Osteoblast (primary cell): Measurements from ENCODE around the gene PRAF2. TPM values are rescaled to one million over a fixed set of nuclear protein-coding genes. Genes with fewer than 3 reads are reported as not detected.
A peak's percentile ranks its signal among the peaks of the same experiment; 100 is the strongest.

ENCODE experiments used
- DNase-seq: peaks from one replicate; pipeline ENCODE4 v3.0.0; 2011; ENCODE audit warnings: low spot score, mixed read lengths; ENCODE audit not compliant: insufficient read length; ENCODE audit errors: missing footprints
- H2AFZ ChIP-seq: 2 replicates; pipeline ENCODE4 v1.6.0; 2011; ENCODE audit warnings: mild to moderate bottlenecking, low read length
- H3K27ac ChIP-seq: 2 replicates; pipeline ENCODE4 v1.5.1; 2011; ENCODE audit warnings: mild to moderate bottlenecking, low read depth, low read length, moderate library complexity
- H3K27me3 ChIP-seq: 2 replicates; pipeline ENCODE4 v1.6.0; 2012; ENCODE audit warnings: mild to moderate bottlenecking, control low read depth, inconsistent platforms, low read length, moderate library complexity; ENCODE audit not compliant: insufficient read depth
- H3K36me3 ChIP-seq: 2 replicates; pipeline ENCODE4 v1.5.1; 2011; ENCODE audit warnings: mild to moderate bottlenecking, low read length, control low read depth, moderate library complexity; ENCODE audit not compliant: insufficient read depth
- H3K4me1 ChIP-seq: 2 replicates; pipeline ENCODE4 v1.5.1; 2011; ENCODE audit warnings: mild to moderate bottlenecking, low read length, control low read depth, moderate library complexity; ENCODE audit not compliant: insufficient read depth
- H3K4me2 ChIP-seq: 2 replicates; pipeline ENCODE4 v1.6.0; 2011; ENCODE audit warnings: mild to moderate bottlenecking, low read length; ENCODE audit not compliant: insufficient read depth
- H3K4me3 ChIP-seq: fragments of 200-600 bp; sonication (generic); 3 replicates; pipeline ENCODE4 v1.5.1; 2012; ENCODE audit warnings: mild to moderate bottlenecking, low read length, inconsistent platforms; ENCODE audit not compliant: insufficient read depth
- H3K79me2 ChIP-seq: 2 replicates; pipeline ENCODE4 v1.6.0; 2012; ENCODE audit warnings: mild to moderate bottlenecking, low read length, control low read depth, inconsistent platforms; ENCODE audit not compliant: insufficient read depth
- H3K9me3 ChIP-seq: 2 replicates; pipeline ENCODE4 v1.5.1; 2011; ENCODE audit warnings: low read depth, low read length, control low read depth
- H4K20me1 ChIP-seq: 2 replicates; pipeline ENCODE4 v1.6.0; 2012; ENCODE audit warnings: mild to moderate bottlenecking, low read length, control low read depth; ENCODE audit not compliant: insufficient read depth
- CTCF ChIP-seq: IDR thresholded peaks from 2 replicates; pipeline ENCODE4 v1.5.1; 2011; ENCODE audit warnings: mild to moderate bottlenecking, low read depth, low read length, moderate library complexity; ENCODE audit errors: extremely low read depth
- total RNA-seq: library from RNA; depleted of rRNA; stranded (reverse); fragments of >200 nt; gene quantifications from 2 replicates; pipeline ENCODE4 v1.2.3, GENCODE V29; 2012

The PRAF2 gene
- total RNA-seq, 1 donor, result 12.3 TPM

DNA sequence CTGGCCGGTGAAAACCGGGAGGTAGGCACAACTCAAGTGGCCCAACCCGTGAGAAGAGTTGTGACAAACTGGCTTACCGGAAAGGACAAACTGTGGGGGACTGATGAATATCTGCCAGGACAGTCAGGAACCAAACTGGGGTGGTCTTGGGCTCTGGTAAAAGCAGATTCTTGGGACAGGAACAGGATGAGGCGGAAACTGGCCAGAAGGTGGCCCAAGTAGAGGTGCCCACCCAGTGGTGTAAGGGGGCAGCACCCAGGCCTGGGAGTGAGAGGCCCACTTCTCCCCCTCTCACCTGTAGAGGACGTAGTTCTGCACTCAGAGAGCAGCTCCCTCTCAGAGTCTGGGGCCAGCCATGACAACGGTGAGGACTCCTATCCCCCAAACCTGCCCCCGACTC, 9.1 kb downstream of the PRAF2 start:
- no peak for TF ChIP-seq CTCF
- no peaks in the 10 kb centered on the region for H3K4me1 ChIP-seq

GRCh38 chrX:49064303-49064702, 9.5 kb downstream of the PRAF2 start:
- no peaks in the 10 kb centered on the region for H3K4me1 ChIP-seq
- H3K4me3 ChIP-seq, result no peak overlapping the region
- no peaks in the 10 kb centered on the region for H3K27me3 ChIP-seq
- H3K27ac ChIP-seq, result no peak overlapping the region
- H3K9me3 ChIP-seq, result no peaks in the 10 kb centered on the region
- peak; percentile 84 for DNase-seq
- no peaks in the 10 kb centered on the region for H3K79me2 ChIP-seq
- TF ChIP-seq CTCF, result no peak
- H4K20me1 ChIP-seq, result no peaks in the 10 kb centered on the region
- H2AFZ ChIP-seq, result no peak overlapping the region
- no peak overlapping the region for H3K4me2 ChIP-seq
- H3K36me3 ChIP-seq, result no peaks in the 10 kb centered on the region

More for the DNA sequence above, 9.1 kb downstream of the PRAF2 start:
- H2AFZ ChIP-seq, result no peak overlapping the region
- H4K20me1 ChIP-seq, result no peaks in the 10 kb centered on the region
- no peaks in the 10 kb centered on the region for H3K27me3 ChIP-seq
- peak; percentile 43 for DNase-seq
- H3K4me2 ChIP-seq, result no peak overlapping the region
- H3K79me2 ChIP-seq, result no peaks in the 10 kb centered on the region
- no peak overlapping the region for H3K27ac ChIP-seq
- H3K36me3 ChIP-seq, result peaks cover 3% of the 10 kb centered on the region
- H3K9me3 ChIP-seq, result no peaks in the 10 kb centered on the region
- no peak overlapping the region for H3K4me3 ChIP-seq

- Histone ChIP-seq H3K79me2 (no peaks in the 10 kb centered on the region), H3K4me2 (no peak overlapping the region), H3K4me1 (no peaks in the 10 kb centered on the region), H3K4me3 (no peak overlapping the region), H3K9me3 (no peaks in the 10 kb centered on the region), H3K36me3 (no peaks in the 10 kb centered on the region), H2AFZ (no peak overlapping the region), H3K27ac (no peak overlapping the region), H3K27me3 (no peaks in the 10 kb centered on the region), H4K20me1 (no peaks in the 10 kb centered on the region)
- DNase-seq, result peak; percentile 68
- no peak for TF ChIP-seq CTCF
Observed at GRCh38 chrX:49063715-49064114, 10.1 kb downstream of the PRAF2 start.

- no peaks in the 10 kb centered on the region for H4K20me1 ChIP-seq
- H3K4me1 ChIP-seq, result no peaks in the 10 kb centered on the region
- H3K4me2 ChIP-seq, result no peak overlapping the region
- no peaks in the 10 kb centered on the region for H3K9me3 ChIP-seq
- H3K79me2 ChIP-seq, result no peaks in the 10 kb centered on the region
- no peak overlapping the region for H2AFZ ChIP-seq
- no peak for TF ChIP-seq CTCF
- no peaks in the 10 kb centered on the region for H3K36me3 ChIP-seq
- no peak overlapping the region for H3K4me3 ChIP-seq
- no peaks in the 10 kb centered on the region for H3K27me3 ChIP-seq
- no peak overlapping the region for H3K27ac ChIP-seq
- DNase-seq, result peak; percentile 80
Observed at GRCh38 chrX:49061916-49062315, 11.9 kb downstream of the PRAF2 start.
